ENCODE results near the gene APLF. TPM values are rescaled to one million over a fixed set of nuclear protein-coding genes. Genes with fewer than 3 reads are reported as not detected.

APLF gene
- total RNA-seq, 2 experiments from 2014 or later, result 2.9 to 3.5 TPM

- CTCF ChIA-PET, result interaction anchor here (1.4 kb wide), 1 partner anchor 25 kb away, joined by 6 read pairs; no protein-coding TSS in a partner anchor
- DNase-seq (no peak), ATAC-seq (no peak)
- Mint-ChIP-seq H3K9me3 (peaks cover 10% of the 10 kb centered on the region), H3K27me3 (peaks cover 3% of the 10 kb centered on the region), H3K4me3 (no peak overlapping the region), H3K36me3 (ENCODE audit: low read depth) (peaks cover 6% of the 10 kb centered on the region), H3K27ac (no peak overlapping the region), H3K4me1 (ENCODE audit: low read depth) (no peaks in the 10 kb centered on the region)
- POLR2A ChIA-PET, result no interaction called here
- intact Hi-C loops (cut with micrococcal nuclease), result no loop called here
- TF ChIP-seq CTCF (IDR thresholded peaks at IDR 0.05), result no peak
Observed at GRCh38 chr2:68620772-68621171, 153.4 kb downstream of the APLF start.

GRCh38 chr2:68623820-68624219, 156.4 kb downstream of the APLF start:
- intact Hi-C loops (cut with micrococcal nuclease), result no loop called here
- H3K9me3 Mint-ChIP-seq, result peaks cover 10% of the 10 kb centered on the region
- peaks cover 6% of the 10 kb centered on the region for H3K36me3 Mint-ChIP-seq (ENCODE audit: low read depth)
- H3K27me3 Mint-ChIP-seq, result peaks cover 5% of the 10 kb centered on the region
- ATAC-seq, result no peak
- no peak overlapping the region for H3K4me3 Mint-ChIP-seq
- DNase-seq, result no peak
- ChIA-PET CTCF (interaction anchor here (1.0 kb wide), 1 partner anchor 14 kb away, joined by 3 read pairs; no protein-coding TSS in a partner anchor), POLR2A (no interaction called here)
- H3K27ac Mint-ChIP-seq, result no peak overlapping the region
- TF ChIP-seq CTCF (IDR thresholded peaks at IDR 0.05), result no peak
- no peaks in the 10 kb centered on the region for H3K4me1 Mint-ChIP-seq (ENCODE audit: low read depth)

GRCh38 chr2:68627615-68628014, 160.2 kb downstream of the APLF start:
- Mint-ChIP-seq H3K36me3 (ENCODE audit: low read depth) (peaks cover under 1% of the 10 kb centered on the region), H3K4me1 (ENCODE audit: low read depth) (no peaks in the 10 kb centered on the region), H3K27ac (no peak overlapping the region), H3K27me3 (peaks cover 2% of the 10 kb centered on the region), H3K4me3 (no peak overlapping the region), H3K9me3 (peaks cover 5% of the 10 kb centered on the region)
- CTCF ChIA-PET, result interaction anchor here (0.8 to 3.2 kb wide), 2 partner anchors 32 to 164 kb away, joined by 3 to 13 read pairs; no protein-coding TSS in a partner anchor
- DNase-seq (no peak), ATAC-seq (no peak)
- TF ChIP-seq CTCF (IDR thresholded peaks at IDR 0.05), result no peak
- intact Hi-C loops (cut with micrococcal nuclease), result no loop called here
- POLR2A ChIA-PET, result no interaction called here

Other genes with a start within 250 kb of the APLF start
- gene PPP3R1, start 215.1 kb upstream of the APLF start, total RNA-seq, result 10 to 100 TPM; 72.7 to 73.7 TPM
- gene CNRIP1, start 147.6 kb upstream of the APLF start, total RNA-seq, result not detected
- gene PLEK, start 102.3 kb upstream of the APLF start, total RNA-seq, result 1 to 10 TPM; 4.8 to 6.0 TPM
- gene FBXO48, start 291 bp upstream of the APLF start, total RNA-seq, result 1 to 10 TPM; 1.3 to 1.4 TPM
- gene PROKR1, start 176.0 kb downstream of the APLF start, total RNA-seq, result not detected